Endometrium (tissue), 2 donors: ENCODE measurements around the gene ZC3H12D.
"Not testable (repeated sequence)": the region's sequence is repeated elsewhere in the genome, so short reads cannot be mapped to it uniquely, and the experiment has no call there.

Experiments used
- FAIRE-seq: peaks from 2 replicates; lab custom pipeline; 2012; peaks lifted over from hg19 to GRCh38; lab: Jason Lieb, UNC
- donor health status: control.
- donor health status: control.

The ZC3H12D gene

DNA sequence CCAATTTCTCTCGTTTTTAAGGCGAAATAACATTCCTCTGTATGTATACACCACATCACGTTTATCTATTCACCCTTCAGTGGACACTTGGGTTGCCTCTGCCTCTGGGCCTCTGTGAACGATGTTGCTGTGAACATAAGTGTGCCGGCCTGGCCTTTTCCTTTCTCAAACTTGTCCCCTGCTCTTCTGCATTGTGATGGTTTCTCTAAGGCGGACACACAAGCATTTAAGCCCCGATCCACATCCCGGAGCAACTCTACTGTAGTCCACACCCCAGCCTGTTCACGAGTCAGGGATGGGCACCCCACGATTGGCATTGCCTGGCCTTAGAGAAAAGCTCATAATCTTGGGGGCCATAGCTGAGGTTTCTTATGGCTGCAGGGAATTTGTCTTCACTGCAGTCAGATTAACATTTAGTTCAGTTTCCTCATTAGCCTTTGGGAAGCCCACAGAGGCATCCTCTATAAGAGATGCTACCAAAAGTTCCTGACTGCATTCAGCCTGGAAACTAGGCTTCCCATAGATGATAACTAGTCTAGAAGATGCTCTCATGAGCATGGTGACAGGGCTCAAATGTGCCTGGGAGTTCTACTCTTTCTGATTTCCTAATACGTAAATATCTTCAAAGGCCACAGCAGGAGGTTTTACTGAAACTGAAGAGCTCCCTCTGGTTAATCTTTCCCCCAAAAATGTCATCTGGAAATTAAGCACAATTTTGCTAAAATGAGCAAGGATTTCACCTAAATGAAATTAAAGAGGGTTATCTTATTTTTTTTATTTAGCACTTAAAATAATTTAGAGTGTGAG lies 762 bp downstream of the ZC3H12D start:
- no peak for FAIRE-seq

DNA sequence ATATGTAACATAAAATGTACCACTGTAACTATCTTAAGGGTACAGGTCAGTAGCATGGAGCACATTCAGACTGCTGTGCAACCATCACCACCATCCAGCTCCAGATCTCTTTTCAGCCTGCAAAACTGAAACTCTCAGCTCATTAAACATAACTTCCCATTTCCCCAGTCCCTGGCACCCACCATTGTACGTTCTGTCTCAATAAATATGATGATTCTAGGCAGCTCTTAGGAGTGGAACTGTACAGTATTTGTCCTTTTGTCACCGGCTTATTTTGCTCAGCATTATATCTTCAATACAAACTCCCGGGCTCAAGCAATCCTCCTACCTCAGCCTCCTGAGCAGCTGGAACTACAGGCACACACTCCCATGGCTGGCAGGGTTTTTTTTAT lies 1.5 kb downstream of the ZC3H12D start:
- no peak for FAIRE-seq

DNA sequence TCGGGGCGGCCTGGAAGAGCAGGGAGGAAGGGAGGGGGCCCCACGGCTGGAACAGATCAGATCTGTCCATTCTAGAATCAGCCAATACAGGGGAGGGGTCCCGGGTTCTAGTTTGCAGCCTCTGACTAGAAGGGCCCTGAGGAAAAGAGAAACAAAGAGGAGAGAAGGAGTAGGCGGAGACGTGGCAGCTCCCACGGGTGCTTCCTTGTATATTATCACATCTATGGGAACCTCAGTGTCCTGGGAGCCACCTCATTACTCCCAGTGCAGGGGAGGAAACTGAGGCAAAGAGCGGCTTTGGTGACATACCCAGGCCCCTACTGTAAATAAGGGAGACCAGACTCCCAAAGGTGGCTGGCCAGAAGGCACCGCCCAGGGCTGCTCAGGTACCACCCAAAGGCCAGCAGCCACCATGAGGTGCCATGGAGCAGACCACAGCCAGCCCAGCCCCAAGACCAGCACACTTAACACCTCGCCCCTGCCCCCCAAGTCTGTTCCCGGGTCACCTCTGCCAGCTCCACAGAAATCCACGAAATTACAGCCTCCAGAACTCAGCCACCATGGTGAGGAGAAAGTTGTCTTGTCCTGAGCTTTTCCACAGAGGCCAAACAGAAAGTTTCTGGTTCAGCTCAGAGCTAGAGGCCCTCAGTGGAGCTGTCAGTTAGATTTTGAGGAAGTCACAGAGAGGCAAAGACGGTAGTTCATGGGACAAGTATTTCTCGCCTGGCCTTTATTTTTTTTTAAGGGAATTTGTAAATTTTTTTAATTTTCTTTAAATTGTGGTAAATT lies 2.1 kb downstream of the ZC3H12D start:
- FAIRE-seq, result no peak

DNA sequence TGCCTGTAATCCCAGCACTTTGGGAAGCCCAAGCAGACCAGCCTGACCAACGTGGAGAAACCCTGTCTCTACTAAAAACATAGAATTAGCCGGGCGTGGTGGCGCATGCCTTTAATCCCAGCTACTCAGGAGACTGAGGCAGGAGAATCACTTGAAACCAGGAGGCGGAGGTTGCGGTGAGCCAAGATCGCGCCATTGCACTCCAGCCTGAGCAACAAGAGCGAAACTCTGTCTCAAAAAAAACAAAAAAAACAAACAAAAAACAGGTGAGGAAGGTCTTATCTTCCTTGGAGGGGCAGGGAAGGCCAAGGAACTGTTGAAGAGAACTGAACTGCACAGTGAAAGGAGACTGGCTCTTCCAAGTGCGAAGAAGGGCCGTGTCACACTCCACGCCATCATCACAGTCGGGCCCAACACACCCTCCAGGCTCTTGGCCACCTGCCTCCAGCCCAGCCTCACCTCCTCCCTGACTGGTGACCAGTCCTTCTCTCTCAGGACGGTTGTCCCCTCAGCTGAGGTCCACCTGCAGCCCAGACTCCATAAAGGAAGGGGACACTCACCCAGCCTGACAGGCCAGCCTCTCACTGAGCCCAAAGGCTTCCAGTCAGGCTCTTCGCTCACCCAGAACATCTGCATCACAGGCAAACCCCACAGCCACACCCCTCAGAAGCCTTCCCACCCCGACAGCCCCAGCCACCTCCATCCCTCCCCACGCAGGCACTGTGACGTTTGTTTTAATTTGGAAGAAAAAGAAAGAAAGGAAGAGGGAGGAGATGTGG lies 4.1 kb downstream of the ZC3H12D start:
- no peak for FAIRE-seq

DNA sequence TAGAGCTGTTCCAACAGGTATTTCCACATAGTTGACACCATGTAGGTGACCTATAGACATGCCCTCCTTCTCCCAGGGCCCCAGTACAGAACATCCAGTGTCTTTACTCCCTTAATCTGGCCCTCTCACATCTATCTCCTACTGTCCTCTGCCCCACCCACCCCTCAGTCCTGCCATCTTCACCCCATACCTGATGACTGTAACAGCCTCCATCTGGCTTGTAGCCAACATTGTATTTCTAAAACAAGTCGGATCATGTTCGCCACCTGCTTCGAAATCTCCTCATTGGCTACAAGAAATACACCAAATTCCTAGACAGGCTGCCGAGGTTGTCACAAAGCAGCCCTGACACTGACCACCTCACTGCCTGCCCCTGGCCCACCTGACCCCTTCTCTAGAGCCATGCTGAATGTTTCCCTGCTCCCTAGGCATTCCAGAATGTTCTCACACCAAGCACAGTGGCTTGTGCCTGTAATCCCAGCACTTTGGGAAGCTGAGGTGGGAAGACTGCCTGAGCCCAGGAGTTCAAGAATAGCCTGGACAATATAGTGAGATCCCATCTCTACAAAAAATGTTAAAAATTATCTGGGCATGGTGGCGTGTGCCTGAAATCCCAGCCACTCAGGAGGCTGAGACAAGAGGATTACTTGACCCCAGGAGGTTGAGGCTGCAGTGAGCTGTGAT lies 6.0 kb downstream of the ZC3H12D start:
- no peak for FAIRE-seq

DNA sequence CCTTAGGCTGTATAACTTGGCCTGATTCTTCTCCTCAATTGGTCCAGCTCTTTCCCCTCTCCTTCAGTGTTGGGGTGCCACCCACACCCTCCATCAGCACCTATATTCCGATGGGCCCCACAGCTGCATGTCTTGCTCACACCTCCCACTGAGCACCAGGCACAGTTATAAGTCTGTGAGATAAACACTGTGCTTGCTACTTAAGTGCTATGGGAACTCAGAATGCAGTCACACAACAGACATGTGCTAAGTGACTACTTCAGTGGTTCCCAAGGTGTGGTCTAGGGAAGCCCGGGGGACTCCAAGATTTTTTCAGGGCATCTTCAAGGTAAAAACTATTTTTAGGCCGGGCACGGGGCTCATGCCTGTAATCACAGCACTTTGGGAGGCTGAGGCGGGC lies 7.3 kb downstream of the ZC3H12D start:
- FAIRE-seq, result no peak

DNA sequence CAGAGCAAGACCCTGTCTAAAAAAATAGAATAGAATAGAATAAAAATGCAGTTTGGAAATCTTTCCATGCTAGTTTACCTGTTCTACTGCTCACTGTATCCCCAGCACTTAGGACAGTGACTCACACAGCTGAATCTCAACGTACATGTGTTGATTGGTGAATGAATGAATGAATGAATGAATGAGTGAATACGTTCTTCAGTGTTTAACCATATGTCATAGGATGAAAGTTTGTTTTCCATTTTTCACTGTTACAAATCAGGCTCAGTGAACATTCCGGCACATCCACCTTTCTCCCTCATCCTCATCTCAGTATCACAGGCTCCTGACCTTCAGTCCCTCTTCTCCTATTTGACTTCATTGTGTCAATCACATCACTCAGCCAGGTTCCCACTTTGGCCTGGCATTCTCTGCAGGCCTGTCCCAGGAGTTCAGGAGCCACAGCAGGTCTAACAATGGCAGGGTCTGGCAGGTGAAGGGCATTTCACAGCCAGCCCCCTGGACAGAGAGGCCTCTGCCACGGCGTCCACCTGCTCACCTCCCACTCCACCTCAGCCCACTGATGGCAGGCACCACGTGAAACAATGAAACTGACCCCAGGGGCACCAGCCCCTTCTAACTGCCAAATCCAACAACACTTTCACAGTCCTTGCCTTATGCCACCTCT lies 7.9 kb downstream of the ZC3H12D start:
- no peak for FAIRE-seq

DNA sequence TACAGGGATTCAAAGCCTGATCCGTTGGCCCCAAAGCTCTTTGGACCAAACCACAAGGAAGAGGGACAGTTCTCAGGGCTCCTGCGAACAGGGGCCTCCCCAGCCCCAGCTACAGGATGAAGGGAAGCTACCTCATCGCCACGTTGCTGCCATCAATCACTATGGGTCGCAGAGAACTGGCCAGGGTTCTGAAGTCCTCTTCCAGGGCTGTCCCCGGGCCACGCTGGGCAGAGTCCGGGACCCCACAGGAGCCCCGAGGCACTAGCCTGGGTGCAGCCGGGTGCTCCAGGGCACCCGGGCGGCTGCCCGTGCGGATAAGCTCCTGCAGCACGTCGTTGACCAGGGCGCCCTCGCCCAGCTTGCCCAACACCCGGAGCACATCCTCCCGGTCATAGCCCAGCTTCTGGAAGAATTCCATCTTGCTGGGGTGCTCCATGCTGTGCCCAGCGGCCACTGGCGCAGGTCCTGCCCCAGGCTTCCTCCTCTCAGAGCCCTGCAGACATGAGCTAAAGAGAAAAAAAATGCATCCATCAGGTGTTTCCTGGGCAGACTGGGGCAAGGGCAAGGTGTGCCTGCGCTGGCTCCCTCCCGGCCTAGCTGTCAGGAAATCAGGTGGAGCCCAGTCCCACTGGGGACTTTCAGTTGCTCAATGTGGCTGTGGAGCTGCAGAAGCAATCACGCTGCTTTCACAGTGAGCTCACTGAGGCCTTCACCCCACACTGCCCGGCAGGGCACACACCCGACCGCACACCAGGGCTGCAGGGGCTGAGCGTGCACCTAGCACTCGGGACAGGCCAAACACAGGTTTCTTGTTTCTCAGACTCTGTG lies 10.5 kb downstream of the ZC3H12D start:
- no peak for FAIRE-seq

DNA sequence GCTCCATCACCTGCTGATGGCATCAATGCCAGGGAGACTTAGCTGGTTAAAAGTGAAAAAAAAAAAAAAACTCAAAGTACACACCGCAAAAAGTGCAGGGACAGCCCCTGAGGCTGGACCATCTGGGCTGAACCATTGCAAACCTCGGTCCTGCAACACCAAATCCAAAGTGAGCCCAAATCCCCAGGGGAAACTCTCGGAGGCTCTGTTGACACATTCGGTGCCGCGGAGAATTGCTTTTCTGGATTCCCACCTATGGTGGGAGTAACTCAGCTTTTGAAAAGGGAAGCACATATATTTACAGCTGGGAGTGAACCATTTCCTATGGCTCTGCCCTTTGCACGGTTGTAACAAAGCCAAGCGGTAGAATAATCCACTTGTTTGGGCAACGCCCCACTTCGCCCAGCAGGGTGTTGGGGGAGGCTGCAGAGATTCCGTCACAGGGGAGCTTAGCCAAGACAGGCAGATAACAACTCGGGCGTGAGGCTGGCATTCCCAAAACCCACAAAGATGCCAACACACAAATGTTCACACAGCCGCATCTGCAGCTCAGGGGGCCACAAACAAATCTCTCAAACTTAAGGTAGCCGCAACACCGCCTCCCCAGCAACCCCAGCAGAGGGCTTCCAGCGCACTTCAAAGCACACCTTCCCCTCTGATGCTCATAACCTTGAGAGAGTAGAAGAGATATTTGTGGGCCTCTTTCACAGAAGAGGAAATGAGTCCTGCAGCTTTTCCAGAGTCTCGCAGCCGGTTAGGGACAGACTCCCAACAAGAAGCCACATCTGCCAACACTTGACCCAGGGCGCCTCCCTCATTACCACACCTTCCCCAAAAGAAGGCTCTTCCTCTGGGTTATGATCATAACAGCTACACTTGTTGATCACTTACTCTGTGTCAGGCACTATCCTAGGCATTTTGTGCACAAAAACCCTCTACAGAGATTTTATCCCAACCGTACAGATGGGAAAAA lies 11.4 kb downstream of the ZC3H12D start:
- FAIRE-seq, result no peak

DNA sequence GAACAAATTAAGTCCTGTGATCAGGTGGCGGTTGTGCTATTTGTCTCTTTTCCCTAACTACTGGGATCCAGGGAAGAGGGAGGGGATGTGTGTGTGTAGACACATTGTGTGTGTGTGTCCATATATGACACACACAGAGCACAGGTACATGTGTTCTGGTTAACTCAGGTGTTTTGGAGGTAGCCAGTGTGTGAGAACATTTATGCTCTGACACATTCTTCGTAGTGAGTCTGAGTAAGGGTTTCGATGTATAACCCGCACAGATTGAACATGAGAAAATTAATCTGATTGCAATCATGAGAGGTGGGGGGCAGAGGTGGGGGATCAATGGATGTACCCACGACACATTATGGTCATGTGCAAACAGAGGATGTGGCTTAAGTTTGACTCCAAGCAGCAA lies 12.6 kb downstream of the ZC3H12D start:
- no peak for FAIRE-seq

DNA sequence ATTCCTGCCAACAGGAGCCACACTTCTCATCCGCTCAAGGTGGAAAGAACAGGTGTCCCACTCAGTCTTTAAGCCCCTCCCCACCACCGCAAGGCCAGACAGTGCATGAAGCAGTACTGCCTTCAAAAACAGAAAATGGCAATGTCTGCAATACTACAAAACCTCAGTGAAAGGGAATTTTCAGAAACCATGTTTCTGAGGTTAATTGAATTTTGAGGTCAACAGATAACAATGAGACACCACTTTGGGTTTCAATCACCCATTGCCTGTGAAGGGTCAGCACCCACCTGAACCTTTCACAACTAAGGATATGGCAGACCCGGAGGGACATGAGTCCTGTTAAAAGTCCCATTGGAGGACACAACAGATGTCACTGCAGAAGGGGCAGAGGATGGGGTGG lies 13.0 kb downstream of the ZC3H12D start:
- FAIRE-seq, result no peak

DNA sequence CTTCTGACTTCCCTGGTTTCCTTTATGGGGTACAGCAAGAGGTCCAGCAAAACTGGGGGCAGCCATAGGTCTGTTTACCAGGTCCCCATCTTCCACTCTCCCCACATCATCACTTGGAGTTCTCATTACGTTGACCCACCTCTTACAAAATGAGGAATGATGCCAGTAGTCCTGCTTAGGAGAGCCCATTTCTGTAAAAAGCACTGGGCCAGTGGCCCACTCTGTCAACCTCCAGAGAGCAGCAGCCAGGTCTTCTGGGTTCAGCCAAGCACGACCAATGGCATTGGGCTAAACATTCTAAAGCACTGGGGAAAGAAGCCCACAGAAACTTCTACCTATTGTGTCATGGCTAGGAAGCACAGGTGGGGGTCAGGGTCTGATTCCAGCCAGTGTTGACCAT lies 13.9 kb downstream of the ZC3H12D start:
- FAIRE-seq, result no peak

DNA sequence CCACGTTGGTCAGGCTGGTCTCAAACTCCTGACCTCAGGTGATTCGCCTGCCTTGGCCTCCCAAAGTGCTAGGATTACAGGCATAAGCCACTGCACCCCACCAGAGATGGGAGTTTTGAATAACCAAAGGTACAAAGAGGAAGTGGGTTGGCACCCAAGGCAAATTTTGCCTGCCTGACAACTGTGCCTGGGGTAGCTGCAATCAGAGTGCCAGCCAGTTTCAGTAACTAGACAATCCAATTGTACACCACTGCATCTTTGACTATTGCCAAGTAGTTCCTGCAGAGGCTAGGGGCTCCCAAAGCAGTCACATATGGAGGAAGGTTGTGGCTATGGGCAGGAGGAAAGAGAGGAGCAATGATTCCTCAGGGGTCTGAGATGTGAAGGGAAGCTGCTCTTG lies 16.6 kb downstream of the ZC3H12D start:
- no peak for FAIRE-seq

DNA sequence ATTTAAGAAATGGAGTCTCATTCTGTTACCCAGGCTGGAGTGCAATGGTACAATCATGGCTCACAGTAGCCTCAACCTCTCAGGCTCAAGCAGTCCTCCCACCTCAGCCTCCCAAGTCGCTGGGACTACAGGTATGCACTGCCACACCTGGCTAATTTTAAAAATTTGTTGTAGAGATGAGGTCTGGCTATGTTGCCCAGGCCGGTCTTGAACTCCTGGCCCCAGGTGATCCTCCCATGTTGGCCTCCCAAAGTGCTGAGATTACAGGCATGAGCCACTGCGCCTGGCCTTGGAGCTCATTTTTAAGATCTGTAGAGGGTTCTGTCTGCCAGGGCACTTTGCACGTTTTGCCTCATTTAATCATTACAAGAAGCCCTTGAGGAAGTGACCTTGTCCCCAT lies 17.5 kb downstream of the ZC3H12D start:
- FAIRE-seq, result no peak

DNA sequence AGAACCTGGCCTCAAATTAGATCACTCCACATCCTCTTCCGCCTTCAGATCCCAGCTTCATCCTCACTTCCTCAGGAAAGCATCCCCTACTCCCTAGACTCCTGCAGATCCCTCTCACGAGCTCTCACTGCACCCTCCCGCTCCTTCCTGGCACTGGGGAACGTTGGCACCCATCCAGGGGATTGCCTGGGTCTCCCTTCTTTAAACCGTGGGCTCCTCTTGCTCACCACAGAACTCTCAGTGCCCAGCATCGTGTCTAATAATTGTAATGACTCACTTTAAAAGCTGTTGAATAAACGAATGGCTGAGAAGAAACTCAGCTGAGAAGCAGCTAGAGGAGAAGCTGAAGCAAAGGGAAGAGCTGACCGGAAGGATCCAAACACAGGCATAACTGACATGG lies 20.4 kb downstream of the ZC3H12D start:
- FAIRE-seq, result no peak

DNA sequence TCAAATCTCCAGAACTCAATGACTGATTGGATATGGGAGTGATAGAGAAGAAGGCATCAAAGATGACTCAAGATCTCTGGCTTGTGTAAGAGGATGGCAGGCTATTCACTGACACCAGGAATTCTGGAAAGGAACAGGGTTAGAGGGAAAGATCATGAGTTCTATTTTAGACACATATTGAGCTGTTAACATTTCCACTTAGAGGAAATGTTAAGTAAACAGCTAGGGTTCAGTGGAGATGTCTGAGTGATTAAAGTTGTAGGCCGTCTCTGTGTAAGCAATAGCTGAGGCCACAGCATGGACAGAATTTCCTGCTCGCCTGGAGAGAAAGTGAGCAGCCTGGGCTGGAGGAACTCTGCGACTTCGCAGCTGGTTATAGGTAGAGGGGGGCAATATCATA lies 21.0 kb downstream of the ZC3H12D start:
- no peak for FAIRE-seq

DNA sequence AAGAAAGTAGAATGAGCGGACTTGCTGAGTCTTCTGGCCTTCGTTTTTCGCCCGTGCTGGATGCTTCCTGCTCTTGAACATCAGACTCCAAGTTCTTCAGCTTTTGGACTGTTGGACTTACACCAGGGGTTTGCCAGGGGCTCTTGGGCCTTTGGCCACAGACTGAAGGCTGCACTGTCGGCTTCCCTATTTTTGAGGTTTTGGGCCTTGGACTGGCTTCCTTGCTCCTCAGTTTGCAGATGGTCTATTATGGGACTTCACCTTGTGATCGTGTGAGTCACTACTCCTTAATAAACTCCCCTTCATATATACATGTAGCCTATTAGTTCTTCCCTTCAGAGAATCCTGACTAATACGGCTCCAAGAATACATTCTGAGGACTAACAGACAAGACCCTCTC lies 22.1 kb downstream of the ZC3H12D start:
- not testable (repeated sequence) for FAIRE-seq

DNA sequence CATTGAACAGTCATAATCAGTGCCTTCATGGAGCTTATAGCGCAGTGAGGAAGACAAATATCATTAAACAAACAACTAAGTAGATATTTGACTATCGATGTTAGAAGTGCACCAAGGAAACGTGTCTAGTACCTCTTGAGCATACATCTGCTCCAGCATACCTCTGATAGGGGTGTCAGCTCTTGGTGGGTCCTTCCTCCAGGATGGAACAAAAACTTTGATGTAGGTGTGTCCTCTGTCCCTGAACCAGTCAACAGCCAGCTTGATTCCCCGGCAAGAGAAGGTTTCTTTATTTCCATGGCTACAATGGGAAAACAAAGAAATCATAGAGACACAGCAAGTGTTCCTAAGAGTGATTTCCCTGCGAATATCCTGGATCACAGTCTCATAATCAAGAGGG lies 23.1 kb downstream of the ZC3H12D start:
- no peak for FAIRE-seq

DNA sequence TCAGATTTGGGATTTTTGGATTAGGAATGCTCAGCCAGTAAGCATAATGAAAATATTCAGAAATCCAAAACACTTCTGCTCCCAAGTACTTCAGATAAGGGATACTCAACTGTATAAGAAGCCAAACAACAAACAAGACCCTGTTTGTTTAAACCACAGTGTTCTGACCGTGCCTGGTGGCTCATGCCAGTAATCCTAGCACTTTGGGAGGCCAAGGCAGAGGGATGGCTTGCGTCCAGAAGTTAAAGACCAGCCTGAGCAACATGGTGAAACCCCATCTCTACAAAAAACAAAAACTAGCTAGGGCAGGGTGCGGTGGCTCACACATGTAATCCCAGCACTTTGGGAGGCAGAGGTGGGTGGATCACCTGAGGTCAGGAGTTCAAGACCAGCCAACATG lies 24.6 kb downstream of the ZC3H12D start:
- not testable (repeated sequence) for FAIRE-seq

DNA sequence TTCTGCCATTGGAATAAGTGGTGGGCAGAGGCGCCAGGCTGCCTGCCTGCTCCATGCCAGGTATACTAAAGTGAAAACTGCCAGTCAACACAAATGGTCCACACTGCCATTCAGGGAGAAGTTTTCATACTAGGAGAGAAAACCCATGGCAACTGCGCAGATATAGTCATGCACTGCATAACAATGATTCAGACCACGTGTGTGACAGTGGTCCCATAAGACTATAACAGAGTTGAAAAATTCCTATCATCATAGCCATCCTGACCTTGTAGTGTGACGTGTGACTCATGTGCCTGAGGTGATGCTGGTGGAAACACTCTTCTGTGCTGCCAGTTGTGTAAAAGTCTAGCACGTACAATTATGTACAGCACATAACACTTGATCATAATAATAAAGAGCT lies 25.1 kb downstream of the ZC3H12D start:
- no peak for FAIRE-seq
